WTC11 (cell line): Measurements from ENCODE around the gene DAPK3. TPM values are rescaled to one million over a fixed set of nuclear protein-coding genes. Genes with fewer than 3 reads are reported as not detected.

Experiments used
- ATAC-seq: fragments of 200-7000 bp; cut with Tn5 transposase; 2 replicates; pipeline ENCODE4 v1.10.0; 2021; ENCODE audit warnings: mild to moderate bottlenecking, moderate library complexity
- CTCF ChIA-PET: fragments of 300-600 bp; sonication (Branson Sonifier 250); formaldehyde crosslinking; loops from one replicate; lab custom pipeline; 2021; ENCODE audit warnings: antibody characterized with exemption; lab: Charles Lee
- POLR2A ChIA-PET: fragments of 350-600 bp; sonication (Branson Sonifier 250); formaldehyde crosslinking; loops from one replicate; lab custom pipeline; 2021; ENCODE audit warnings: antibody characterized with exemption; lab: Charles Lee
- DNase-seq: peaks from one replicate; pipeline ENCODE4 v3.0.0; 2021; ENCODE audit warnings: low spot score
- H3K27ac Mint-ChIP-seq: 2 replicates; pipeline ENCODE4 v1.8.0; 2021; ENCODE audit warnings: mixed read lengths
- H3K27me3 Mint-ChIP-seq: 2 replicates; pipeline ENCODE4 v1.8.0; 2021; ENCODE audit warnings: low read depth, mild to moderate bottlenecking, moderate library complexity, mixed read lengths
- H3K36me3 Mint-ChIP-seq: 2 replicates; pipeline ENCODE4 v1.8.0; 2021; ENCODE audit warnings: mixed read lengths
- H3K4me1 Mint-ChIP-seq: 2 replicates; pipeline ENCODE4 v1.8.0; 2022; ENCODE audit warnings: mixed read lengths
- H3K4me3 Mint-ChIP-seq: 2 replicates; pipeline ENCODE4 v1.8.0; 2021; ENCODE audit warnings: mild to moderate bottlenecking, moderate library complexity, mixed read lengths
- H3K9me3 Mint-ChIP-seq: 2 replicates; pipeline ENCODE4 v1.8.0; 2021; ENCODE audit warnings: mixed read lengths
- ATF1 ChIP-seq: sonication (generic); formaldehyde crosslinking; IDR thresholded peaks from 2 replicates; pipeline ENCODE4 v1.8.1; 2023; ENCODE audit warnings: mild to moderate bottlenecking, moderate library complexity, missing genetic modification reagents
- ATF3 ChIP-seq: sonication (generic); formaldehyde crosslinking; conservative IDR thresholded peaks from 2 replicates; pipeline ENCODE4 v1.8.1; 2022; ENCODE audit warnings: mild to moderate bottlenecking, missing genetic modification reagents
- CTCF ChIP-seq: fragments of 200-600 bp; IDR thresholded peaks from 2 replicates; pipeline ENCODE4 v1.8.0; 2022; ENCODE audit warnings: antibody characterized with exemption
- ETV6 ChIP-seq: sonication (generic); formaldehyde crosslinking; IDR thresholded peaks from 2 replicates; pipeline ENCODE4 v1.8.1; 2022; ENCODE audit warnings: mild to moderate bottlenecking, missing genetic modification reagents
- FOXJ3 ChIP-seq: sonication (generic); formaldehyde crosslinking; IDR thresholded peaks from 2 replicates; pipeline ENCODE4 v1.9.0; 2021; ENCODE audit warnings: missing genetic modification reagents, mild to moderate bottlenecking, borderline replicate concordance
- FOXK1 ChIP-seq: sonication (generic); formaldehyde crosslinking; IDR thresholded peaks from 2 replicates; pipeline ENCODE4 v1.8.0; 2022; ENCODE audit warnings: mild to moderate bottlenecking, moderate library complexity, missing genetic modification reagents
- GABPB1 ChIP-seq: sonication (generic); formaldehyde crosslinking; IDR thresholded peaks from 2 replicates; pipeline ENCODE4 v1.8.1; 2023; ENCODE audit warnings: mild to moderate bottlenecking, missing genetic modification reagents
- GRHL2 ChIP-seq: fragments of 250-450 bp; sonication (Bioruptor Pico); IDR thresholded peaks from 2 replicates; pipeline ENCODE4 v1.8.0; 2022; ENCODE audit warnings: mild to moderate bottlenecking, moderate library complexity; ENCODE audit not compliant: insufficient replicate concordance, severe bottlenecking
- JUN ChIP-seq: sonication (generic); formaldehyde crosslinking; IDR thresholded peaks from 2 replicates; pipeline ENCODE4 v1.8.0; 2023; ENCODE audit warnings: mild to moderate bottlenecking, missing genetic modification reagents
- MAX ChIP-seq: sonication (generic); formaldehyde crosslinking; IDR thresholded peaks from 2 replicates; pipeline ENCODE4 v1.8.0; 2022; ENCODE audit warnings: mild to moderate bottlenecking, missing genetic modification reagents
- MXD4 ChIP-seq: fragments of 250-450 bp; sonication (Bioruptor Pico); IDR thresholded peaks from 2 replicates; pipeline ENCODE4 v1.8.0; 2021; ENCODE audit warnings: mild to moderate bottlenecking, moderate library complexity, borderline replicate concordance
- NFATC4 ChIP-seq: fragments of 250-450 bp; sonication (Bioruptor Pico); IDR thresholded peaks from 2 replicates; pipeline ENCODE4 v1.9.0; 2021; ENCODE audit warnings: mild to moderate bottlenecking
- NR3C1 ChIP-seq: sonication (generic); formaldehyde crosslinking; conservative IDR thresholded peaks from 2 replicates; pipeline ENCODE4 v1.8.1; 2023; ENCODE audit warnings: low read depth, mild to moderate bottlenecking, missing genetic modification reagents
- OVOL2 ChIP-seq: fragments of 250-450 bp; sonication (Bioruptor Pico); IDR thresholded peaks from 2 replicates; pipeline ENCODE4 v1.9.0; 2021; ENCODE audit warnings: mild to moderate bottlenecking, borderline replicate concordance
- PRRX2 ChIP-seq: fragments of 250-450 bp; sonication (Bioruptor Pico); IDR thresholded peaks from 2 replicates; pipeline ENCODE4 v1.8.0; 2021; ENCODE audit warnings: mild to moderate bottlenecking
- ZNF263 ChIP-seq: sonication (generic); formaldehyde crosslinking; IDR thresholded peaks from 2 replicates; pipeline ENCODE4 v1.8.1; 2022; ENCODE audit warnings: low read depth, mild to moderate bottlenecking, moderate library complexity, missing genetic modification reagents
- ZNF671 ChIP-seq: fragments of 250-450 bp; sonication (Bioruptor Pico); IDR thresholded peaks from 2 replicates; pipeline ENCODE4 v1.8.0; 2021; ENCODE audit warnings: mild to moderate bottlenecking
- total RNA-seq: library from RNA; stranded (reverse); gene quantifications from 3 replicates; pipeline ENCODE4 v1.2.3, GENCODE V29; 2021
- TF ChIP-seq, protein P1 (sequence below): sonication (generic); formaldehyde crosslinking; IDR thresholded peaks from 2 replicates; pipeline ENCODE4 v1.8.1; 2023; ENCODE audit warnings: mild to moderate bottlenecking, missing genetic modification reagents, borderline replicate concordance

The DAPK3 gene
- total RNA-seq, 1 experiment from 2014 or later = 73.5 TPM

DNA sequence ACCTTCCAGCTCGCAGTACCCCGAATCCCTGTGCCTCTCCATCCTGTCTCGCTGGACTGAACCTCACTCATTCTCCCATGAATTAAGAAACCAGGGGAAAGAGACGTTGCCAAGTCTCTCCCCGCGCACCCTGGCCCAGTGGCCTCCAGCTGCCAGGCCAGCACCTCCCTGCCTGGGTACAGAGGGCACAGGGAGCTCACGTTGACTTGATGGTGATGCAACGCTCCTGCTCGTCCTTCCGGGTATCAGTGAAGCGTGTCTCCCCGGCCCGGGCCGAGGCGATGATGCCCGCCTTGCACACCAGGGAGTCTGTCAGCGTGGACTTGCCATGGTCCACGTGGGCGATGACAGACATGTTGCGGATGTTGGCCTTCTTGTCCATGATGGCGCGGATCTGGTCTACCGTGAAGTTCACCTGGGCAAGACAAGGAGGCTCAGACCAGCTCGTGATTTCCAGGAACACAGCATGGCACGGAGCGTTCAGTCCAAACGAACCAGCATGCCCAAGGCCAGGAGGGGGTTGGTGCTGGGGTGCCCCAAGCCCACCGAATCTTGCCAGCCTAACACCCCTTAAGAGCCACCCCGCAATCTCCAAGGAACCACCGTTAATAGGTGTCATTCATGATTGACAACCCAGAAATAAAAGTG, 13.2 kb upstream of the DAPK3 start:
- ChIA-PET POLR2A (interaction anchor here (8.7 kb wide), 1 partner anchor 14 kb away, joined by 142 read pairs; the partner anchor contains the start of gene DAPK3), CTCF (no interaction called here)
- peaks cover 61% of the 10 kb centered on the region for H3K36me3 Mint-ChIP-seq

GRCh38 chr19:3983542-3983914, 12.6 kb upstream of the DAPK3 start:
- H3K27me3 Mint-ChIP-seq = peaks cover 7% of the 10 kb centered on the region
- CTCF ChIA-PET = no interaction called here
- H3K36me3 Mint-ChIP-seq = peaks cover 64% of the 10 kb centered on the region
- DNase-seq = no peak
- TF ChIP-seq ZNF671 (0 out of 2 replicates have a peak, but pooled peaks have one; percentile 21), CTCF (no peak)
- TF ChIP-seq, all 79 proteins: peak for 1
- no peak for ATAC-seq
- peak overlapping the region; percentile 98 for H3K27ac Mint-ChIP-seq
- H3K4me1 Mint-ChIP-seq = peaks cover 39% of the 10 kb centered on the region
- peak overlapping the region; percentile 96 for H3K4me3 Mint-ChIP-seq
- no peaks in the 10 kb centered on the region for H3K9me3 Mint-ChIP-seq
- POLR2A ChIA-PET = interaction anchor here (8.7 kb wide), 1 partner anchor 13 kb away, joined by 142 read pairs; the partner anchor contains the start of gene DAPK3

More for the DNA sequence above, 13.2 kb upstream of the DAPK3 start:
- no peaks in the 10 kb centered on the region for H3K9me3 Mint-ChIP-seq
- peaks cover 39% of the 10 kb centered on the region for H3K4me1 Mint-ChIP-seq
- no peak for ATAC-seq
- no peak for DNase-seq
- peak; percentile 36; the same call in 1 of the 2 replicates for TF ChIP-seq MAX
- TF ChIP-seq MXD4 (CRISPR knock-in tag) = no peak
- no peak for TF ChIP-seq GRHL2 (CRISPR knock-in tag)
- no peak for TF ChIP-seq OVOL2
- no peak for TF ChIP-seq NR3C1 (CRISPR knock-in tag)
- TF ChIP-seq PRRX2 (CRISPR knock-in tag) = no peak
- TF ChIP-seq FOXJ3 (CRISPR knock-in tag) = no peak
- no peak for TF ChIP-seq ZNF263 (CRISPR knock-in tag)
- TF ChIP-seq GABPB1 (CRISPR knock-in tag) = peak; percentile 19; the same call in 1 of the 2 replicates
- peak; percentile 45; the same call in 1 of the 2 replicates for TF ChIP-seq ATF3 (CRISPR knock-in tag)
- TF ChIP-seq JUN (CRISPR knock-in tag) = no peak
- TF ChIP-seq ATF1 (CRISPR knock-in tag) = no peak
- TF ChIP-seq, protein P1, sequence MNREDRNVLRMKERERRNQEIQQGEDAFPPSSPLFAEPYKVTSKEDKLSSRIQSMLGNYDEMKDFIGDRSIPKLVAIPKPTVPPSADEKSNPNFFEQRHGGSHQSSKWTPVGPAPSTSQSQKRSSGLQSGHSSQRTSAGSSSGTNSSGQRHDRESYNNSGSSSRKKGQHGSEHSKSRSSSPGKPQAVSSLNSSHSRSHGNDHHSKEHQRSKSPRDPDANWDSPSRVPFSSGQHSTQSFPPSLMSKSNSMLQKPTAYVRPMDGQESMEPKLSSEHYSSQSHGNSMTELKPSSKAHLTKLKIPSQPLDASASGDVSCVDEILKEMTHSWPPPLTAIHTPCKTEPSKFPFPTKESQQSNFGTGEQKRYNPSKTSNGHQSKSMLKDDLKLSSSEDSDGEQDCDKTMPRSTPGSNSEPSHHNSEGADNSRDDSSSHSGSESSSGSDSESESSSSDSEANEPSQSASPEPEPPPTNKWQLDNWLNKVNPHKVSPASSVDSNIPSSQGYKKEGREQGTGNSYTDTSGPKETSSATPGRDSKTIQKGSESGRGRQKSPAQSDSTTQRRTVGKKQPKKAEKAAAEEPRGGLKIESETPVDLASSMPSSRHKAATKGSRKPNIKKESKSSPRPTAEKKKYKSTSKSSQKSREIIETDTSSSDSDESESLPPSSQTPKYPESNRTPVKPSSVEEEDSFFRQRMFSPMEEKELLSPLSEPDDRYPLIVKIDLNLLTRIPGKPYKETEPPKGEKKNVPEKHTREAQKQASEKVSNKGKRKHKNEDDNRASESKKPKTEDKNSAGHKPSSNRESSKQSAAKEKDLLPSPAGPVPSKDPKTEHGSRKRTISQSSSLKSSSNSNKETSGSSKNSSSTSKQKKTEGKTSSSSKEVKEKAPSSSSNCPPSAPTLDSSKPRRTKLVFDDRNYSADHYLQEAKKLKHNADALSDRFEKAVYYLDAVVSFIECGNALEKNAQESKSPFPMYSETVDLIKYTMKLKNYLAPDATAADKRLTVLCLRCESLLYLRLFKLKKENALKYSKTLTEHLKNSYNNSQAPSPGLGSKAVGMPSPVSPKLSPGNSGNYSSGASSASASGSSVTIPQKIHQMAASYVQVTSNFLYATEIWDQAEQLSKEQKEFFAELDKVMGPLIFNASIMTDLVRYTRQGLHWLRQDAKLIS (CRISPR knock-in tag) = no peak
- no peak for TF ChIP-seq FOXK1 (CRISPR knock-in tag)
- TF ChIP-seq NFATC4 = 0 out of 2 replicates have a peak, but pooled peaks have one; percentile 1
- no peak for TF ChIP-seq ETV6 (CRISPR knock-in tag)
- peaks cover 7% of the 10 kb centered on the region for H3K27me3 Mint-ChIP-seq
- H3K27ac Mint-ChIP-seq = peak overlapping the region; percentile 98
- peak overlapping the region; percentile 96 for H3K4me3 Mint-ChIP-seq
